ENCODE data around the gene IGSF21. TPM values are rescaled to one million over a fixed set of nuclear protein-coding genes. Genes with fewer than 3 reads are reported as not detected.

IGSF21 gene
- total RNA-seq, 1 experiment from 2014 or later, result not detected

GRCh38 chr1:18352636-18353265, 245.2 kb downstream of the IGSF21 start:
- BruUV-seq (replicated peaks), result no TSS peak
- intact Hi-C loops (cut with micrococcal nuclease), result no loop called here
- no peaks in the 10 kb centered on the region for H3K4me1 Mint-ChIP-seq (ENCODE audit: insufficient read depth, unreplicated experiment)
- POLR2A ChIA-PET, result no interaction called here
- no peaks in the 10 kb centered on the region for H3K9me3 Mint-ChIP-seq (ENCODE audit: unreplicated experiment)
- peaks cover 54% of the 10 kb centered on the region for H3K27me3 Mint-ChIP-seq (ENCODE audit: insufficient read depth, unreplicated experiment)
- no peak for DNase-seq (ENCODE audit: unreplicated experiment)
- H3K36me3 Mint-ChIP-seq (ENCODE audit: insufficient read depth, unreplicated experiment), result no peaks in the 10 kb centered on the region
- H3K4me3 Mint-ChIP-seq (ENCODE audit: unreplicated experiment), result no peak overlapping the region
- H3K27ac Mint-ChIP-seq (ENCODE audit: low read depth, unreplicated experiment), result no peak overlapping the region
- CTCF ChIA-PET, result no interaction called here
- no peak for TF ChIP-seq CTCF (IDR thresholded peaks at IDR 0.05; ENCODE audit: unreplicated experiment)

GRCh38 chr1:18353528-18353927, 245.9 kb downstream of the IGSF21 start:
- peaks cover 61% of the 10 kb centered on the region for H3K27me3 Mint-ChIP-seq (ENCODE audit: insufficient read depth, unreplicated experiment)
- no peak for DNase-seq (ENCODE audit: unreplicated experiment)
- BruUV-seq (replicated peaks), result no TSS peak
- intact Hi-C loops (cut with micrococcal nuclease), result no loop called here
- H3K4me1 Mint-ChIP-seq (ENCODE audit: insufficient read depth, unreplicated experiment), result no peaks in the 10 kb centered on the region
- H3K9me3 Mint-ChIP-seq (ENCODE audit: unreplicated experiment), result no peaks in the 10 kb centered on the region
- no peak overlapping the region for H3K27ac Mint-ChIP-seq (ENCODE audit: low read depth, unreplicated experiment)
- POLR2A ChIA-PET, result no interaction called here
- no peak overlapping the region for H3K4me3 Mint-ChIP-seq (ENCODE audit: unreplicated experiment)
- H3K36me3 Mint-ChIP-seq (ENCODE audit: insufficient read depth, unreplicated experiment), result no peaks in the 10 kb centered on the region
- CTCF ChIA-PET, result no interaction called here
- no peak for TF ChIP-seq CTCF (IDR thresholded peaks at IDR 0.05; ENCODE audit: unreplicated experiment)

GRCh38 chr1:18353992-18354391, 246.4 kb downstream of the IGSF21 start:
- no peak overlapping the region for H3K27ac Mint-ChIP-seq (ENCODE audit: low read depth, unreplicated experiment)
- H3K4me3 Mint-ChIP-seq (ENCODE audit: unreplicated experiment), result no peak overlapping the region
- no peaks in the 10 kb centered on the region for H3K4me1 Mint-ChIP-seq (ENCODE audit: insufficient read depth, unreplicated experiment)
- DNase-seq (ENCODE audit: unreplicated experiment), result no peak
- intact Hi-C loops (cut with micrococcal nuclease), result no loop called here
- POLR2A ChIA-PET, result no interaction called here
- no peaks in the 10 kb centered on the region for H3K36me3 Mint-ChIP-seq (ENCODE audit: insufficient read depth, unreplicated experiment)
- CTCF ChIA-PET, result no interaction called here
- no peaks in the 10 kb centered on the region for H3K9me3 Mint-ChIP-seq (ENCODE audit: unreplicated experiment)
- no TSS peak for BruUV-seq (replicated peaks)
- TF ChIP-seq CTCF (IDR thresholded peaks at IDR 0.05; ENCODE audit: unreplicated experiment), result no peak
- peaks cover 57% of the 10 kb centered on the region for H3K27me3 Mint-ChIP-seq (ENCODE audit: insufficient read depth, unreplicated experiment)

GRCh38 chr1:18354612-18355011, 247.0 kb downstream of the IGSF21 start:
- intact Hi-C loops (cut with micrococcal nuclease), result no loop called here
- H3K4me3 Mint-ChIP-seq (ENCODE audit: unreplicated experiment), result no peak overlapping the region
- ChIA-PET POLR2A (no interaction called here), CTCF (no interaction called here)
- no peaks in the 10 kb centered on the region for H3K36me3 Mint-ChIP-seq (ENCODE audit: insufficient read depth, unreplicated experiment)
- no peaks in the 10 kb centered on the region for H3K9me3 Mint-ChIP-seq (ENCODE audit: unreplicated experiment)
- no peak overlapping the region for H3K27ac Mint-ChIP-seq (ENCODE audit: low read depth, unreplicated experiment)
- TF ChIP-seq CTCF (IDR thresholded peaks at IDR 0.05; ENCODE audit: unreplicated experiment), result no peak
- H3K27me3 Mint-ChIP-seq (ENCODE audit: insufficient read depth, unreplicated experiment), result peaks cover 51% of the 10 kb centered on the region
- no TSS peak for BruUV-seq (replicated peaks)
- no peaks in the 10 kb centered on the region for H3K4me1 Mint-ChIP-seq (ENCODE audit: insufficient read depth, unreplicated experiment)
- DNase-seq (ENCODE audit: unreplicated experiment), result no peak
